Liver (tissue), 3 donors: ENCODE results near the gene C11orf87.

Source experiments
- EGR1 ChIP-seq, 2 donors: IDR thresholded peaks; 2 replicates each; pipeline ENCODE4 v1.6.1; 2016 to 2018; ENCODE audit warnings: antibody characterized with exemption in 2 of 2, low read depth in 2 of 2
- GABPA ChIP-seq, 2 donors: IDR thresholded peaks in 1 of 2; conservative IDR thresholded peaks in 1 of 2; 2 replicates each; pipeline ENCODE4 v1.6.1; 2016; ENCODE audit warnings: antibody characterized with exemption in 2 of 2, mild to moderate bottlenecking in 1 of 2, moderate library complexity in 1 of 2
- JUND ChIP-seq, 2 donors: IDR thresholded peaks; 2 replicates each; pipeline ENCODE4 v1.6.1; 2016; ENCODE audit warnings: antibody characterized with exemption in 2 of 2
- RAD21 ChIP-seq, 2 donors: IDR thresholded peaks; 2 replicates each; pipeline ENCODE4 v1.6.1; 2016; ENCODE audit warnings: antibody characterized with exemption in 2 of 2, mild to moderate bottlenecking in 2 of 2
- RXRA ChIP-seq, 2 donors: IDR thresholded peaks; 2 replicates each; pipeline ENCODE4 v1.6.1; 2017 to 2018; ENCODE audit warnings: antibody characterized with exemption in 2 of 2, mild to moderate bottlenecking in 1 of 2
- SP1 ChIP-seq: IDR thresholded peaks from 2 replicates; pipeline ENCODE4 v1.6.1; 2018; ENCODE audit warnings: antibody characterized with exemption, mild to moderate bottlenecking
- TF ChIP-seq, protein P1 (sequence below): IDR thresholded peaks from 2 replicates; pipeline ENCODE4 v1.6.1; 2016; ENCODE audit warnings: antibody characterized with exemption, mild to moderate bottlenecking
- TF ChIP-seq, protein P2 (sequence below): fragments of 150-350 bp; IDR thresholded peaks from 2 replicates; pipeline ENCODE4 v1.5.1; 2017; ENCODE audit warnings: improper control_type of control experiment, low read depth, low read length; ENCODE audit not compliant: missing input control
- TF ChIP-seq, protein P3 (sequence below): IDR thresholded peaks from 2 replicates; pipeline ENCODE4 v1.6.1; 2016; ENCODE audit warnings: antibody characterized with exemption
- TF ChIP-seq, protein P4 (sequence below): IDR thresholded peaks from 2 replicates; pipeline ENCODE4 v1.6.1; 2016; ENCODE audit warnings: antibody characterized with exemption
- TF ChIP-seq, protein P5 (sequence below): IDR thresholded peaks from 2 replicates; pipeline ENCODE4 v1.6.1; 2016; ENCODE audit warnings: antibody characterized with exemption
- donor health status: healthy.
- donor health status: healthy.

DNA sequence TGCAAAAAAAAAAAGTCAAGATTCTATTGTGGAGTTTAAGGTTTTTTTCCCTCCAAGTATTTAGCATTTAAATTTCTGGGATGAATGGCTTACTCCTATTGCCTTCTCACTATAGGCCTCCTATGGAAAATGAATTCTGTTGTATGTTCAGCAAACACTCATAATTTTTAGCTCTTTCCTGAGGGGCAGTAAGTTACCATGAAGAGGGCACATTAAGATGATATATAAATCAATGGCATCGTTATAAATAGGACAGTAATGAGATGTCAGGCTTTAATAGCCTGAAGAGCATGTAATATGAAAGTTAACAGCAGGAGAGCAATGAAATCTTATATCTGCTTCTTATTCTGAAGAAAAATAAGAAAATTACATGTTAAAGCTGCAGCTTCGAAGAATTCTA lies 32.9 kb downstream of the C11orf87 start:
- TF ChIP-seq, protein P1, sequence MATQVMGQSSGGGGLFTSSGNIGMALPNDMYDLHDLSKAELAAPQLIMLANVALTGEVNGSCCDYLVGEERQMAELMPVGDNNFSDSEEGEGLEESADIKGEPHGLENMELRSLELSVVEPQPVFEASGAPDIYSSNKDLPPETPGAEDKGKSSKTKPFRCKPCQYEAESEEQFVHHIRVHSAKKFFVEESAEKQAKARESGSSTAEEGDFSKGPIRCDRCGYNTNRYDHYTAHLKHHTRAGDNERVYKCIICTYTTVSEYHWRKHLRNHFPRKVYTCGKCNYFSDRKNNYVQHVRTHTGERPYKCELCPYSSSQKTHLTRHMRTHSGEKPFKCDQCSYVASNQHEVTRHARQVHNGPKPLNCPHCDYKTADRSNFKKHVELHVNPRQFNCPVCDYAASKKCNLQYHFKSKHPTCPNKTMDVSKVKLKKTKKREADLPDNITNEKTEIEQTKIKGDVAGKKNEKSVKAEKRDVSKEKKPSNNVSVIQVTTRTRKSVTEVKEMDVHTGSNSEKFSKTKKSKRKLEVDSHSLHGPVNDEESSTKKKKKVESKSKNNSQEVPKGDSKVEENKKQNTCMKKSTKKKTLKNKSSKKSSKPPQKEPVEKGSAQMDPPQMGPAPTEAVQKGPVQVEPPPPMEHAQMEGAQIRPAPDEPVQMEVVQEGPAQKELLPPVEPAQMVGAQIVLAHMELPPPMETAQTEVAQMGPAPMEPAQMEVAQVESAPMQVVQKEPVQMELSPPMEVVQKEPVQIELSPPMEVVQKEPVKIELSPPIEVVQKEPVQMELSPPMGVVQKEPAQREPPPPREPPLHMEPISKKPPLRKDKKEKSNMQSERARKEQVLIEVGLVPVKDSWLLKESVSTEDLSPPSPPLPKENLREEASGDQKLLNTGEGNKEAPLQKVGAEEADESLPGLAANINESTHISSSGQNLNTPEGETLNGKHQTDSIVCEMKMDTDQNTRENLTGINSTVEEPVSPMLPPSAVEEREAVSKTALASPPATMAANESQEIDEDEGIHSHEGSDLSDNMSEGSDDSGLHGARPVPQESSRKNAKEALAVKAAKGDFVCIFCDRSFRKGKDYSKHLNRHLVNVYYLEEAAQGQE, result no peak
- TF ChIP-seq, protein P2, sequence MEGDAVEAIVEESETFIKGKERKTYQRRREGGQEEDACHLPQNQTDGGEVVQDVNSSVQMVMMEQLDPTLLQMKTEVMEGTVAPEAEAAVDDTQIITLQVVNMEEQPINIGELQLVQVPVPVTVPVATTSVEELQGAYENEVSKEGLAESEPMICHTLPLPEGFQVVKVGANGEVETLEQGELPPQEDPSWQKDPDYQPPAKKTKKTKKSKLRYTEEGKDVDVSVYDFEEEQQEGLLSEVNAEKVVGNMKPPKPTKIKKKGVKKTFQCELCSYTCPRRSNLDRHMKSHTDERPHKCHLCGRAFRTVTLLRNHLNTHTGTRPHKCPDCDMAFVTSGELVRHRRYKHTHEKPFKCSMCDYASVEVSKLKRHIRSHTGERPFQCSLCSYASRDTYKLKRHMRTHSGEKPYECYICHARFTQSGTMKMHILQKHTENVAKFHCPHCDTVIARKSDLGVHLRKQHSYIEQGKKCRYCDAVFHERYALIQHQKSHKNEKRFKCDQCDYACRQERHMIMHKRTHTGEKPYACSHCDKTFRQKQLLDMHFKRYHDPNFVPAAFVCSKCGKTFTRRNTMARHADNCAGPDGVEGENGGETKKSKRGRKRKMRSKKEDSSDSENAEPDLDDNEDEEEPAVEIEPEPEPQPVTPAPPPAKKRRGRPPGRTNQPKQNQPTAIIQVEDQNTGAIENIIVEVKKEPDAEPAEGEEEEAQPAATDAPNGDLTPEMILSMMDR, result no peak
- TF ChIP-seq, protein P3, sequence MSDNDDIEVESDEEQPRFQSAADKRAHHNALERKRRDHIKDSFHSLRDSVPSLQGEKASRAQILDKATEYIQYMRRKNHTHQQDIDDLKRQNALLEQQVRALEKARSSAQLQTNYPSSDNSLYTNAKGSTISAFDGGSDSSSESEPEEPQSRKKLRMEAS, result no peak
- TF ChIP-seq JUND (IDR thresholded peaks at IDR 0.05), result no peak
- TF ChIP-seq, protein P4, sequence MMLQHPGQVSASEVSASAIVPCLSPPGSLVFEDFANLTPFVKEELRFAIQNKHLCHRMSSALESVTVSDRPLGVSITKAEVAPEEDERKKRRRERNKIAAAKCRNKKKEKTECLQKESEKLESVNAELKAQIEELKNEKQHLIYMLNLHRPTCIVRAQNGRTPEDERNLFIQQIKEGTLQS, result no peak
- no peak for TF ChIP-seq RAD21 (IDR thresholded peaks at IDR 0.05)
- no peak for TF ChIP-seq SP1
- TF ChIP-seq RXRA (IDR thresholded peaks at IDR 0.05), result no peak
- no peak for TF ChIP-seq EGR1 (IDR thresholded peaks at IDR 0.05; ENCODE audit: low read depth in 2 of 2)
- no peak for TF ChIP-seq GABPA (IDR thresholded peaks at IDR 0.05 in 1 of 2, conservative IDR thresholded peaks at IDR 0.05 in 1 of 2)
- TF ChIP-seq, protein P5, sequence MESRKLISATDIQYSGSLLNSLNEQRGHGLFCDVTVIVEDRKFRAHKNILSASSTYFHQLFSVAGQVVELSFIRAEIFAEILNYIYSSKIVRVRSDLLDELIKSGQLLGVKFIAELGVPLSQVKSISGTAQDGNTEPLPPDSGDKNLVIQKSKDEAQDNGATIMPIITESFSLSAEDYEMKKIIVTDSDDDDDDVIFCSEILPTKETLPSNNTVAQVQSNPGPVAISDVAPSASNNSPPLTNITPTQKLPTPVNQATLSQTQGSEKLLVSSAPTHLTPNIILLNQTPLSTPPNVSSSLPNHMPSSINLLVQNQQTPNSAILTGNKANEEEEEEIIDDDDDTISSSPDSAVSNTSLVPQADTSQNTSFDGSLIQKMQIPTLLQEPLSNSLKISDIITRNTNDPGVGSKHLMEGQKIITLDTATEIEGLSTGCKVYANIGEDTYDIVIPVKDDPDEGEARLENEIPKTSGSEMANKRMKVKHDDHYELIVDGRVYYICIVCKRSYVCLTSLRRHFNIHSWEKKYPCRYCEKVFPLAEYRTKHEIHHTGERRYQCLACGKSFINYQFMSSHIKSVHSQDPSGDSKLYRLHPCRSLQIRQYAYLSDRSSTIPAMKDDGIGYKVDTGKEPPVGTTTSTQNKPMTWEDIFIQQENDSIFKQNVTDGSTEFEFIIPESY, result no peak
